Esophagus squamous epithelium (tissue), 5 donors: Measurements from ENCODE around the gene HOXD10. TPM values are rescaled to one million over a fixed set of nuclear protein-coding genes. Genes with fewer than 3 reads are reported as not detected.

Source experiments
- DNase-seq: peaks from one replicate; lab custom pipeline; 2025; lab: John Stamatoyannopoulos, UW
- H3K27ac ChIP-seq, 4 donors: fragments of 200-600 bp; sonication (generic); one replicate each; pipeline ENCODE4 v1.5.1; 2016 to 2019; ENCODE audit warnings: mild to moderate bottlenecking in 1 of 4
- H3K27me3 ChIP-seq, 4 donors: fragments of 200-600 bp; sonication (generic); 1 replicate in 3 of 4; 2 replicates in 1 of 4; pipeline versions ENCODE4 v1.5.1 to v1.6.0; 2017 to 2021; ENCODE audit warnings: antibody characterized with exemption in 1 of 4
- H3K36me3 ChIP-seq, 3 donors: fragments of 200-600 bp; sonication (generic); one replicate each; pipeline ENCODE4 v1.5.1; 2016 to 2019
- H3K4me1 ChIP-seq, 3 donors: fragments of 200-600 bp; sonication (generic); one replicate each; pipeline ENCODE4 v1.5.1; 2017 to 2019
- H3K4me3 ChIP-seq, 4 donors: fragments of 200-600 bp; sonication (generic); 1 replicate in 3 of 4; 2 replicates in 1 of 4; pipeline ENCODE4 v1.5.1; 2016 to 2019; ENCODE audit warnings: mild to moderate bottlenecking in 2 of 4, moderate library complexity in 1 of 4
- H3K9me3 ChIP-seq, 3 donors: fragments of 200-600 bp; sonication (generic); one replicate each; pipeline ENCODE4 v1.5.1; 2016 to 2019
- POLR2A ChIP-seq, 4 donors: fragments of 450-650 bp; IDR thresholded peaks; one replicate each; pipeline ENCODE4 v1.6.1; 2017; ENCODE audit warnings: antibody characterized with exemption in 4 of 4, mild to moderate bottlenecking in 4 of 4, moderate library complexity in 3 of 4
- WGBS, 2 donors: methylation state at CpG; one replicate each; pipeline ENCODE4 v1.1.5; 2018; 5-methylcytosine and 5-hydroxymethylcytosine counted together
- intact Hi-C: fragments of 100-400 bp; cut with DNase I; formaldehyde crosslinking; loops from one replicate; pipeline ENCODE4 v1.15.0; 2022
- total RNA-seq, 4 donors: library from RNA; depleted of rRNA; stranded (reverse); fragments of >200 nt; gene quantifications; one replicate each; pipeline ENCODE4 v1.1.0, GENCODE V29; 2016
- TF ChIP-seq, protein P1 (sequence below), 6 experiments: fragments of 450-650 bp in 4 of 6; fragments of 200-600 bp in 2 of 6; sonication (generic) in 2 of 6; IDR thresholded peaks; one replicate each; pipeline ENCODE4 v1.5.1; 2016 to 2019; ENCODE audit warnings: antibody characterized with exemption in 6 of 6, mild to moderate bottlenecking in 4 of 6, moderate library complexity in 4 of 6
- donor health status: DM: yes; HTN: yes; CAD: no.

HOXD10 gene
- total RNA-seq, 4 donors from 2014 or later = 0.22 to 0.38 TPM; not detected in 2

DNA sequence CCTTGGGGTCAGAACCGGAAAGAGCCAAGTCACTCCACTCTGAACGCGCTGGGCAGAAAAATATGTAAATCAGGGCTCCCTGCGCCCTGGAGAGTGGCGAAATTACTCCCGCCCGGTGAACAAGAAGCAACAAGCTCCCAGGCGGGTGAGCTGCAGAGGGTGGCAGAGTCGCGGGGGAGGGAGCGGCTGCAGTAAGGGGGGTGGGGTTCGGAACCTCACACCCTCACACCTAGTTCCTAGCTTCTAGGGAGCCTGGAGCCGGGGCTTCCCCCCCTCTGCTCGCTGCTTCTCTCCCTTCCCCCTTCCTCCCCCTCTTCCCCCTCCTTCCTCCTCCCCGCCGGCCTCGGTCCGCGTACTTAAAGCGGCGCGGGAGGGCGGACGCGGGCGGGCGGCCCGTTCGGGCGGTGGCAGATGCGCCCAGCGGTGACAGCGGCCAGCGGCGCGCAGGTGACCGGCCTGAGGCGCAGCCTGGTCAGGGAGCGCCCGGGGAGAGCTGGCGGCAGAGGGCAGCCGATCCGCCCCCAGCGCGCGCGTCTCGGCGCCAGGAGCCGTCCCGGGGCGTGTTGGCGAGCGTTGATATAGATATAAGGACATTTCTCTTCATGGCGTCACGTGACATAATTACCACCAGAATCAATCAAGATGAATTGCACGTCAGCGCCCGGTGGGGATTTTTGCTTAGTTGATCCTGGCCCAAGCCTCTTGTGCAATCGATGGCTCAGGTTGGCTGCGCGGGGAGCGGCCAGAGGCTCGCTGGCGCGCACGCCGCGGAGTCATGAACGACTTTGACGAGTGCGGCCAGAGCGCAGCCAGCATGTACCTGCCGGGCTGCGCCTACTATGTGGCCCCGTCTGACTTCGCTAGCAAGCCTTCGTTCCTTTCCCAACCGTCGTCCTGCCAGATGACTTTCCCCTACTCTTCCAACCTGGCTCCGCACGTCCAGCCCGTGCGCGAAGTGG, 9.7 kb upstream of the HOXD10 start, which contains the start of gene HOXD11:
TSS of gene HOXD11 (plus strand) at position 700 of the 959 bp plus-strand sequence. CDS start at position 776, 76 bp downstream.
- TF ChIP-seq POLR2A (IDR thresholded peaks at IDR 0.05) = no peak
- TF ChIP-seq, protein P1, sequence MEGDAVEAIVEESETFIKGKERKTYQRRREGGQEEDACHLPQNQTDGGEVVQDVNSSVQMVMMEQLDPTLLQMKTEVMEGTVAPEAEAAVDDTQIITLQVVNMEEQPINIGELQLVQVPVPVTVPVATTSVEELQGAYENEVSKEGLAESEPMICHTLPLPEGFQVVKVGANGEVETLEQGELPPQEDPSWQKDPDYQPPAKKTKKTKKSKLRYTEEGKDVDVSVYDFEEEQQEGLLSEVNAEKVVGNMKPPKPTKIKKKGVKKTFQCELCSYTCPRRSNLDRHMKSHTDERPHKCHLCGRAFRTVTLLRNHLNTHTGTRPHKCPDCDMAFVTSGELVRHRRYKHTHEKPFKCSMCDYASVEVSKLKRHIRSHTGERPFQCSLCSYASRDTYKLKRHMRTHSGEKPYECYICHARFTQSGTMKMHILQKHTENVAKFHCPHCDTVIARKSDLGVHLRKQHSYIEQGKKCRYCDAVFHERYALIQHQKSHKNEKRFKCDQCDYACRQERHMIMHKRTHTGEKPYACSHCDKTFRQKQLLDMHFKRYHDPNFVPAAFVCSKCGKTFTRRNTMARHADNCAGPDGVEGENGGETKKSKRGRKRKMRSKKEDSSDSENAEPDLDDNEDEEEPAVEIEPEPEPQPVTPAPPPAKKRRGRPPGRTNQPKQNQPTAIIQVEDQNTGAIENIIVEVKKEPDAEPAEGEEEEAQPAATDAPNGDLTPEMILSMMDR (IDR thresholded peaks at IDR 0.05) = no peak
- 0% methylated on average over 6 to 8 of the region's 85 CpGs for WGBS, 2 donors
- Histone ChIP-seq H3K9me3 (no peaks in the 10 kb centered on the region), H3K27me3 (peaks cover 27 to 100% (median 81%) of the 10 kb centered on the region in 4 donors), H3K4me1 (peaks cover 18 to 50% (median 31%) of the 10 kb centered on the region in 3 donors), H3K27ac (no peak within 1 kb of the TSS), H3K36me3 (no peaks in the 10 kb centered on the region), H3K4me3 (peak within 1 kb of the TSS; percentile 24 to 66 (median 37))
- intact Hi-C loops = no loop called here
- no peak for DNase-seq

DNA sequence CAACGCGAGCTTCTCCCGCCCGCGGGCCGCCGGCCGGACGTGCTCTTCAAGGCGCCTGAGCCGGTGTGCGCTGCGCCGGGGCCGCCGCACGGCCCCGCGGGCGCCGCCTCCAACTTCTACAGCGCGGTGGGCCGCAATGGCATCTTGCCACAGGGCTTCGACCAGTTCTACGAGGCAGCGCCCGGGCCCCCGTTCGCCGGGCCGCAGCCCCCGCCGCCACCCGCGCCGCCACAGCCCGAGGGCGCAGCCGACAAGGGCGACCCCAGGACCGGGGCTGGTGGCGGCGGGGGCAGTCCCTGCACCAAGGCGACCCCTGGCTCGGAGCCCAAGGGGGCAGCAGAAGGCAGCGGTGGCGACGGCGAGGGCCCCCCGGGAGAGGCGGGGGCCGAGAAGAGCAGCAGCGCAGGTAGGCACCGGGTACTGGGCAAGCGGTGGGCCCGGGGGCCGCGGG, 8.8 kb upstream of the HOXD10 start:
- no peaks in the 10 kb centered on the region for H3K36me3 ChIP-seq
- peaks cover 18 to 50% (median 31%) of the 10 kb centered on the region in 3 donors for H3K4me1 ChIP-seq
- intact Hi-C loops = no loop called here
- no peak for DNase-seq
- TF ChIP-seq, protein P1 (IDR thresholded peaks at IDR 0.05) = no peak
- TF ChIP-seq POLR2A (IDR thresholded peaks at IDR 0.05) = no peak
- H3K27ac ChIP-seq = no peak overlapping the region
- H3K27me3 ChIP-seq = peaks cover 35 to 100% (median 83%) of the 10 kb centered on the region in 4 donors
- WGBS, 2 donors = no CpG with 5 or more reads among the region's 59 CpGs
- H3K9me3 ChIP-seq = no peaks in the 10 kb centered on the region
- peak overlapping the region in 2 of 4 donors; percentile 30 to 49 for H3K4me3 ChIP-seq

DNA sequence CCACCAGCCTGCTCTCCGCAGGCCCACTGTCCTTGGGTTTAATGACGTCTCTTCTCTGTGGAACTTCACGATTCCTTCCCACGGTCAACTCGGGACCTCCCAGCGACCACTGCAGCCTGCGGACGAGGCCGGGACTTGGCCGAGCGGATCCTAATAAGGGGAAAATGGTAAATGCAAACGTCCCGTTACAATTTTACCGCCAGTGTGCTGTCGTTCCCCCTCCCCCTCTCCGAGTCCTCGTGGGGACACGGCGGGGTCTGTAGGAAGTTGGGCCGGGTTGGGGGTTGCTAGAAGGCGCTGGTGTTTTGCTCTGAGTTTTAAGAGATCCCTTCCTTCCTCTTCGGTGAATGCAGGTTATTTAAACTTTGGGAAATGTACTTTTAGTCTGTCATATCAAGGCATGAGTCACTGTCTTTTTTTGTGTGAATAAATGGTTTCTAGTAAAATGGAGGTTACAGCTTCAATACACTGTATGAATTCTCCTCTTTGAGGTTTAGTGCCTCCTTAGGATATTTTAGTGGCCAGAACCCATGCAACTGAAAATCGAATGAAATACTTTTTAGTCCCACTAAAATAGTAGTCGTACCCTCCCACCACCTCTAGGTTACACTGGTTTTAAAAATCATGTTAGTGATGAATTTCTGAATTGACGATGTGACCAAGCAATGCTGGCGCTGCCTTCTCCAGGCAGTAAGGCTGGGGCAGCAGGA, 7.2 kb upstream of the HOXD10 start:
- TF ChIP-seq, protein P1 (IDR thresholded peaks at IDR 0.05) = no peak
- TF ChIP-seq POLR2A (IDR thresholded peaks at IDR 0.05) = no peak
- intact Hi-C loops = no loop called here
- H3K27me3 ChIP-seq = peaks cover 27 to 100% (median 81%) of the 10 kb centered on the region in 4 donors
- no peak for DNase-seq
- no peak overlapping the region for H3K27ac ChIP-seq
- WGBS, 2 donors = 12 to 25% methylated on average over 17 of the region's 26 CpGs
- peaks cover 18 to 44% (median 25%) of the 10 kb centered on the region in 3 donors for H3K4me1 ChIP-seq
- no peaks in the 10 kb centered on the region for H3K9me3 ChIP-seq
- no peaks in the 10 kb centered on the region for H3K36me3 ChIP-seq
- H3K4me3 ChIP-seq = no peak overlapping the region

DNA sequence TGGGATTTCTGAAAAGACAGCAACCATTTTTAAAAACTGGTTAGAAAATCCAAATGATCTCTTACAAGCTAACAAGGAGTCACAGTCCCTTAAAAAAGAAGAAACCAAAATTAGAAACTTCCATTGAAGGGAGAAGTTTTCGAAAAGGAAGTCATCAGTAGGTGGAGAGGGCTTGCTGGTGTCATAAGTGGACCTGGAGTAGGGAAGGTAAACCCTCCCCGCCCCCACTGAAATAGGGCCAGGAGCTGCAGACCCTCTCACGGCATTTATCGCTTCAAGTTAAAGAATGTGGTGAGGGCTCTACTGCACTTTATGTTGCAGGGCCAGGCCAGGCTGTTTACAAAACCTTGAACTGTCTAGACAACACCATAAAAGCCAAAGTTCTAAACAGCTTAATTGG, 6.6 kb upstream of the HOXD10 start:
- Histone ChIP-seq H3K9me3 (no peaks in the 10 kb centered on the region), H3K36me3 (no peaks in the 10 kb centered on the region), H3K27ac (no peak overlapping the region), H3K4me1 (peaks cover 12 to 38% (median 19%) of the 10 kb centered on the region in 3 donors), H3K4me3 (no peak overlapping the region), H3K27me3 (peaks cover 23 to 100% (median 80%) of the 10 kb centered on the region in 4 donors)
- DNase-seq = no peak
- 16 to 21% methylated on average over 4 of the region's 4 CpGs for WGBS, 2 donors
- no peak for TF ChIP-seq POLR2A (IDR thresholded peaks at IDR 0.05)
- TF ChIP-seq, protein P1 (IDR thresholded peaks at IDR 0.05) = no peak
- intact Hi-C loops = no loop called here
